ENCODE measurements around the gene SLC29A3.

DNA sequence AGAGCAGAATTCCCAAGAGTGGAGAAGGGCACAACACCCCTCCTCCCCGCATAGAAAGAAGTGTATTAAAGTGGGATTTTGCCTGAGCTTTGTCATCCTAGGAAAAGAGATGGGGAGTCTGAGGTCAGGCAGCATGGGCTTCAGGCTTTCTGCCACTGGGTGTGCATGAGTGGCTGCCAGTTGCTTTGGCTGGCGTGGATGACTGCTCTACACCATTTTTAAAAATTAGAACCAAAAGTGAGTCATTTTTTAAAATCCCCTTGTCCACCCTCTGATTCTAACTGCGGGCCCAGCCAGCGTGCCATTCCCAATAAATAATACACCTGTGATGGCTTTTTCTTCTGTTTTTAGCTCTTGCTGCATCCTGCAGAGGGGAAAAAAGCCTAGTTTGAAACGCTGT, 13.4 kb downstream of the SLC29A3 start:
- TF ChIP-seq CTCF (IDR thresholded peaks at IDR 0.05), result no peak
- no peak for TF ChIP-seq POLR2A (IDR thresholded peaks at IDR 0.05)
